HCT116 (cell line): ENCODE results near the gene POLG. TPM values are rescaled to one million over a fixed set of nuclear protein-coding genes. Genes with fewer than 3 reads are reported as not detected.

Source experiments
- ATAC-seq: fragments of 200-7000 bp; cut with Tn5 transposase; 2 replicates; pipeline ENCODE4 v1.9.1; 2020; ENCODE audit warnings: mild to moderate bottlenecking, moderate library complexity
- BruUV-seq: library from RNA; stranded (reverse); fragments of 400-500 nt; replicated peaks from 2 replicates; lab custom pipeline; 2021; lab: Mats Ljungman, UMichigan
- CTCF ChIA-PET: fragments of 300-600 bp; sonication (Branson Sonifier 250); formaldehyde crosslinking; loops from one replicate; lab custom pipeline; 2021; ENCODE audit warnings: antibody characterized with exemption; lab: Charles Lee
- POLR2A ChIA-PET: fragments of 300-600, 350-600 bp; sonication (Branson Sonifier 250); formaldehyde crosslinking; loops from one replicate; lab custom pipeline; 2021; ENCODE audit warnings: antibody characterized with exemption; lab: Charles Lee
- RAD21 ChIA-PET, 2 experiments: fragments of 300-600 bp; sonication (Branson Sonifier 250); formaldehyde crosslinking; loops; one replicate each; lab custom pipeline; 2023; ENCODE audit warnings: low total read pairs in 2 of 2; ENCODE audit not compliant: uncharacterized antibody in 2 of 2, unreplicated experiment in 2 of 2, low non-redundant PET in 1 of 2; lab: Charles Lee
- DNase-seq: peaks from one replicate; pipeline ENCODE4 v3.0.0-alpha.2; 2010; ENCODE audit warnings: low read depth, low spot score
- H2AFZ ChIP-seq: fragments of 200-600 bp; shearing (Covaris generic), sonication (generic); 2 replicates; pipeline ENCODE4 v1.6.1; 2017; ENCODE audit warnings: low read depth, mixed run types, mixed read lengths, antibody characterized with exemption, low read length; ENCODE audit not compliant: poor library complexity, severe bottlenecking
- H3K27ac ChIP-seq: 2 replicates; pipeline ENCODE4 v1.5.1; 2012; ENCODE audit warnings: low read depth, low read length
- H3K27me3 ChIP-seq: fragments of 200-600 bp; sonication (generic); 2 replicates; pipeline ENCODE4 v1.6.1; 2016; ENCODE audit warnings: mixed run types, low read length, mixed read lengths; ENCODE audit not compliant: insufficient read depth
- H3K36me3 ChIP-seq, 2 experiments: fragments of 200-500 bp in 1 of 2; fragments of 200-600 bp in 1 of 2; sonication (Bioruptor generic) in 1 of 2; sonication (generic) in 1 of 2; 2 replicates each; pipeline versions ENCODE4 v1.5.1 to v1.6.1; 2014 to 2016; ENCODE audit warnings: low read length in 2 of 2, inconsistent platforms in 1 of 2, mixed read lengths in 1 of 2, mixed run types in 1 of 2; ENCODE audit not compliant: insufficient read depth in 2 of 2, control insufficient read depth in 1 of 2
- H3K4me1 ChIP-seq, 2 experiments: fragments of 200-600 bp in 1 of 2; sonication (generic) in 1 of 2; 2 replicates each; pipeline versions ENCODE4 v1.5.1 to v1.6.1; 2012 to 2017; ENCODE audit warnings: low read length in 2 of 2, inconsistent platforms in 1 of 2, mild to moderate bottlenecking in 1 of 2, mixed read lengths in 1 of 2, mixed run types in 1 of 2, moderate library complexity in 1 of 2; ENCODE audit not compliant: insufficient read depth in 2 of 2, control insufficient read depth in 1 of 2
- H3K4me2 ChIP-seq: fragments of 200-600 bp; sonication (generic); 2 replicates; pipeline ENCODE4 v1.6.1; 2017; ENCODE audit warnings: mixed run types, low read length, mixed read lengths
- H3K4me3 ChIP-seq, 2 experiments: fragments of 200-600 bp in 1 of 2; sonication (generic) in 1 of 2; replicated peaks in 1 of 2; 2 replicates each; pipeline ENCODE4 v1.5.1; 2011 to 2016; ENCODE audit warnings: low read length in 2 of 2, control low read depth in 1 of 2, low read depth in 1 of 2, mild to moderate bottlenecking in 1 of 2, mixed read lengths in 1 of 2, mixed run types in 1 of 2
- H3K79me2 ChIP-seq: fragments of 200-600 bp; sonication (generic); 2 replicates; pipeline ENCODE4 v1.6.1; 2017; ENCODE audit warnings: mild to moderate bottlenecking, mixed run types, low read length, moderate library complexity, mixed read lengths; ENCODE audit not compliant: insufficient read depth
- H3K9ac ChIP-seq: fragments of 200-600 bp; sonication (generic); 2 replicates; pipeline ENCODE4 v1.6.1; 2016; ENCODE audit warnings: low read length, mixed read lengths
- H3K9me2 ChIP-seq: fragments of 200-600 bp; sonication (generic), shearing (Covaris generic); 2 replicates; pipeline ENCODE4 v1.6.1; 2017; ENCODE audit warnings: mixed run types, mild to moderate bottlenecking, moderate library complexity; ENCODE audit not compliant: insufficient read depth
- H3K9me3 ChIP-seq, 2 experiments: fragments of 200-500 bp in 1 of 2; fragments of 200-600 bp in 1 of 2; sonication (Bioruptor generic) in 1 of 2; sonication (generic) in 1 of 2; 2 replicates each; pipeline ENCODE4 v1.6.1; 2014 to 2017; ENCODE audit warnings: low read length in 2 of 2, mixed read lengths in 2 of 2, inconsistent platforms in 1 of 2, low read depth in 1 of 2, mild to moderate bottlenecking in 1 of 2, mixed run types in 1 of 2, moderate library complexity in 1 of 2; ENCODE audit not compliant: control insufficient read depth in 1 of 2, insufficient read depth in 1 of 2
- H4K20me1 ChIP-seq: fragments of 200-600 bp; sonication (generic), shearing (Covaris generic); 2 replicates; pipeline ENCODE4 v1.6.1; 2017; ENCODE audit warnings: mixed run types, mild to moderate bottlenecking, moderate library complexity; ENCODE audit not compliant: insufficient read depth
- ATF3 ChIP-seq: IDR thresholded peaks from 2 replicates; pipeline ENCODE4 v1.6.1; 2012
- CBX3 ChIP-seq: IDR thresholded peaks from 2 replicates; pipeline ENCODE4 v1.6.1; 2012; ENCODE audit warnings: low read depth
- CTCF ChIP-seq, 3 experiments: fragments of 200-600 bp in 1 of 3; sonication (generic) in 1 of 3; IDR thresholded peaks in 2 of 3; conservative IDR thresholded peaks in 1 of 3; 2 replicates each; pipeline ENCODE4 v1.5.1; 2012 to 2017; ENCODE audit warnings: low read depth in 2 of 3, low read length in 2 of 3, antibody characterized with exemption in 1 of 3, borderline replicate concordance in 1 of 3, control low read depth in 1 of 3, mild to moderate bottlenecking in 1 of 3, mixed read lengths in 1 of 3, mixed run types in 1 of 3, moderate library complexity in 1 of 3; ENCODE audit not compliant: insufficient read depth in 1 of 3
- ELF1 ChIP-seq: IDR thresholded peaks from 2 replicates; pipeline ENCODE4 v1.6.1; 2012; ENCODE audit warnings: low read depth, borderline replicate concordance
- FOSL1 ChIP-seq: IDR thresholded peaks from 2 replicates; pipeline ENCODE4 v1.6.1; 2012; ENCODE audit warnings: low read depth
- MAX ChIP-seq: IDR thresholded peaks from 2 replicates; pipeline ENCODE4 v1.6.1; 2012
- RAD21 ChIP-seq: IDR thresholded peaks from 2 replicates; pipeline ENCODE4 v1.6.1; 2012; ENCODE audit warnings: low read depth, mild to moderate bottlenecking
- REST ChIP-seq: IDR thresholded peaks from 2 replicates; pipeline ENCODE4 v1.6.1; 2012; ENCODE audit warnings: low read depth
- SIN3A ChIP-seq: IDR thresholded peaks from 2 replicates; pipeline ENCODE4 v1.6.1; 2012; ENCODE audit warnings: low read depth
- SP1 ChIP-seq: IDR thresholded peaks from 2 replicates; pipeline ENCODE4 v1.6.1; 2012; ENCODE audit warnings: low read depth
- ZBTB33 ChIP-seq: IDR thresholded peaks from 2 replicates; pipeline ENCODE4 v1.6.1; 2011; ENCODE audit warnings: mild to moderate bottlenecking, low read length, moderate library complexity; ENCODE audit not compliant: insufficient replicate concordance; ENCODE audit errors: extremely low read depth
- intact Hi-C: fragments of 100-400 bp; cut with micrococcal nuclease; formaldehyde crosslinking; loops from 2 replicates; pipeline ENCODE4 v1.10.0; 2022
- total RNA-seq: library from RNA; stranded (reverse); gene quantifications from one replicate; pipeline ENCODE4 v1.2.1, GENCODE V29; 2021; ENCODE audit not compliant: unreplicated experiment

Gene POLG
- total RNA-seq, 1 experiment from 2014 or later = 72.7 TPM

GRCh38 chr15:89358755-89359439 is 24.3 kb upstream of the POLG start:
- POLR2A ChIA-PET = interaction anchor here (1.1 kb wide), 1 partner anchor 12 kb away, joined by 3 read pairs; no protein-coding TSS in a partner anchor

More at GRCh38 chr15:89358755-89359439, 24.3 kb upstream of the POLG start:
- no peaks in the 10 kb centered on the region for H3K79me2 ChIP-seq
- peak overlapping the region; percentile 28; the same call in 1 of the 2 replicates for H3K27ac ChIP-seq
- H3K4me3 ChIP-seq = peak overlapping the region; percentile 40 to 55
- no peak for TF ChIP-seq FOSL1
- TF ChIP-seq MAX = peak; percentile 59
- TF ChIP-seq SP1 = no peak
- TF ChIP-seq SIN3A = no peak
- TF ChIP-seq RAD21 = peak; percentile 97
- no peak for TF ChIP-seq ATF3
- no peak for TF ChIP-seq ZBTB33
- no peak; the same call in 1 of the 2 replicates for TF ChIP-seq CBX3
- TF ChIP-seq REST = no peak
- TF ChIP-seq ELF1 = no peak
- TF ChIP-seq CTCF (IDR thresholded peaks at IDR 0.05 in 2 of 3, conservative IDR thresholded peaks at IDR 0.05 in 1 of 3; ENCODE audit: borderline replicate concordance in 1 of 3, insufficient read depth in 1 of 3, low read depth in 2 of 3, low read length in 2 of 3) = peak; percentile 83 to 99 (median 95)
- peak overlapping the region; percentile 83 for H3K4me2 ChIP-seq
- RAD21 ChIA-PET = interaction anchor here (0.9 to 1.3 kb wide), 5 partner anchors 17 to 113 kb away, joined by 3 to 14 read pairs (median 6); no protein-coding TSS in a partner anchor
- peaks cover 10% of the 10 kb centered on the region; the same call in 1 of the 2 replicates for H3K27me3 ChIP-seq
- H3K9me3 ChIP-seq = no peaks in the 10 kb centered on the region
- H3K9me2 ChIP-seq = no peaks in the 10 kb centered on the region
- DNase-seq = peak; percentile 59
- no peaks in the 10 kb centered on the region for H4K20me1 ChIP-seq
- no peaks in the 10 kb centered on the region for H3K36me3 ChIP-seq
- H3K4me1 ChIP-seq = peaks cover 2 to 16% of the 10 kb centered on the region in 2 experiments; a peak in 1 of 4 replicates
- intact Hi-C loops = loop anchor here (1.0 to 5.0 kb wide), 4 partner anchors 58 to 198 kb away; no protein-coding TSS in a partner anchor
- ATAC-seq = peak; percentile 88
- H2AFZ ChIP-seq = no peak overlapping the region
- no peak overlapping the region for H3K9ac ChIP-seq
- CTCF ChIA-PET = interaction anchor here (0.6 to 5.8 kb wide), 45 partner anchors 10 to 354 kb away, joined by 3 to 185 read pairs (median 5); partner anchors contain the start of genes POLG and TICRR
- no TSS peak for BruUV-seq
